Breast epithelium (tissue), 4 donors: Measurements from ENCODE around the gene GRM2. TPM values are rescaled to one million over a fixed set of nuclear protein-coding genes. Genes with fewer than 3 reads are reported as not detected.

Experiments used
- DNase-seq, 2 donors: peaks; one replicate each; pipeline ENCODE4 v3.0.0-alpha.2; 2019; ENCODE audit warnings: low spot score in 2 of 2
- H3K27ac ChIP-seq, 2 donors: fragments of 200-600 bp; sonication (generic) in 1 of 2; one replicate each; pipeline ENCODE4 v1.5.1; 2016 to 2019; ENCODE audit warnings: mild to moderate bottlenecking in 1 of 2
- H3K27me3 ChIP-seq, 2 donors: fragments of 200-600 bp; sonication (generic) in 1 of 2; one replicate each; pipeline versions ENCODE4 v1.5.1 to v1.6.0; 2017 to 2019; ENCODE audit warnings: control low read depth in 1 of 2, mild to moderate bottlenecking in 1 of 2
- H3K36me3 ChIP-seq: fragments of 200-600 bp; one replicate; pipeline ENCODE4 v1.5.1; 2019
- H3K4me1 ChIP-seq, 2 donors: fragments of 200-600 bp; sonication (generic); one replicate each; pipeline ENCODE4 v1.5.1; 2016 to 2019; ENCODE audit warnings: control low read depth in 1 of 2
- H3K4me3 ChIP-seq, 3 donors: fragments of 200-600 bp; sonication (generic); 1 replicate in 2 of 3; 2 replicates in 1 of 3; pipeline ENCODE4 v1.5.1; 2016 to 2019; ENCODE audit warnings: mild to moderate bottlenecking in 3 of 3, moderate library complexity in 2 of 3
- H3K9me3 ChIP-seq, 2 donors: fragments of 200-600 bp; sonication (generic) in 1 of 2; one replicate each; pipeline ENCODE4 v1.5.1; 2016 to 2019; ENCODE audit warnings: control low read depth in 1 of 2
- CTCF ChIP-seq, 3 donors: fragments of 450-650 bp; IDR thresholded peaks; one replicate each; pipeline ENCODE4 v1.5.1; 2016 to 2017; ENCODE audit warnings: antibody characterized with exemption in 3 of 3, mild to moderate bottlenecking in 3 of 3, moderate library complexity in 3 of 3
- POLR2A ChIP-seq: fragments of 450-650 bp; IDR thresholded peaks from one replicate; pipeline ENCODE4 v1.6.1; 2016; ENCODE audit warnings: antibody characterized with exemption, mild to moderate bottlenecking, moderate library complexity
- POLR2AphosphoS5 ChIP-seq, 3 donors: sonication (generic); formaldehyde crosslinking; IDR thresholded peaks; one replicate each; pipeline ENCODE4 v1.6.1; 2017; ENCODE audit warnings: antibody characterized with exemption in 3 of 3
- intact Hi-C: fragments of 100-400 bp; cut with DNase I; formaldehyde crosslinking; loops from one replicate; pipeline ENCODE4 v1.15.1; 2023; ENCODE audit warnings: low total_unique reads
- total RNA-seq, 3 donors: library from RNA; depleted of rRNA; stranded (reverse); fragments of >200 nt; gene quantifications; one replicate each; pipeline ENCODE4 v1.1.0, GENCODE V29; 2016

Gene GRM2
- total RNA-seq, 3 donors from 2014 or later: 1.3 TPM; not detected in 2

GRCh38 chr3:51673181-51673801 lies 33.6 kb upstream of the GRM2 start:
- no peak for DNase-seq
- Histone ChIP-seq H3K27me3 (no peaks in the 10 kb centered on the region), H3K4me1 (peaks cover 3 to 7% of the 10 kb centered on the region in 2 donors), H3K4me3 (no peak overlapping the region), H3K36me3 (no peaks in the 10 kb centered on the region), H3K27ac (peak overlapping the region in 1 of 2 donors; percentile 91), H3K9me3 (no peaks in the 10 kb centered on the region)
- intact Hi-C loops: no loop called here
- TF ChIP-seq CTCF (IDR thresholded peaks at IDR 0.05) (no peak), POLR2AphosphoS5 (IDR thresholded peaks at IDR 0.05) (no peak), POLR2A (no peak)

- no peak for DNase-seq
- Histone ChIP-seq H3K4me1 (peaks cover 3 to 7% of the 10 kb centered on the region in 2 donors), H3K36me3 (no peaks in the 10 kb centered on the region), H3K27ac (peak overlapping the region in 1 of 2 donors; percentile 91), H3K9me3 (no peaks in the 10 kb centered on the region), H3K27me3 (no peaks in the 10 kb centered on the region), H3K4me3 (no peak overlapping the region)
- intact Hi-C loops: no loop called here
- TF ChIP-seq POLR2A (no peak), CTCF (IDR thresholded peaks at IDR 0.05) (no peak), POLR2AphosphoS5 (IDR thresholded peaks at IDR 0.05) (no peak)
These were observed 32.8 kb upstream of the GRM2 start for GRCh38 chr3:51673802-51674654.

GRCh38 chr3:51675201-51675611 lies 31.7 kb upstream of the GRM2 start:
- Histone ChIP-seq H3K27ac (no peak overlapping the region), H3K36me3 (no peaks in the 10 kb centered on the region), H3K4me1 (peaks cover 0 to 3% of the 10 kb centered on the region in 2 donors), H3K4me3 (no peak overlapping the region), H3K9me3 (no peaks in the 10 kb centered on the region), H3K27me3 (no peaks in the 10 kb centered on the region)
- no peak for DNase-seq
- no peak for TF ChIP-seq POLR2A
- TF ChIP-seq POLR2AphosphoS5 (IDR thresholded peaks at IDR 0.05): no peak
- TF ChIP-seq CTCF (IDR thresholded peaks at IDR 0.05): no peak
- intact Hi-C loops: no loop called here

GRCh38 chr3:51676102-51676640 lies 30.7 kb upstream of the GRM2 start:
- no peaks in the 10 kb centered on the region for H3K27me3 ChIP-seq
- intact Hi-C loops: no loop called here
- no peaks in the 10 kb centered on the region for H3K9me3 ChIP-seq
- H3K36me3 ChIP-seq: no peaks in the 10 kb centered on the region
- no peak for DNase-seq
- H3K4me1 ChIP-seq: no peaks in the 10 kb centered on the region
- TF ChIP-seq POLR2AphosphoS5 (IDR thresholded peaks at IDR 0.05) (no peak), POLR2A (no peak)
- H3K27ac ChIP-seq: no peak overlapping the region
- H3K4me3 ChIP-seq: no peak overlapping the region

GRCh38 chr3:51677358-51677757 lies 29.5 kb upstream of the GRM2 start:
- intact Hi-C loops: no loop called here
- H3K27ac ChIP-seq: no peak overlapping the region

More at GRCh38 chr3:51677358-51677757, 29.5 kb upstream of the GRM2 start:
- DNase-seq: no peak
- Histone ChIP-seq H3K27me3 (no peaks in the 10 kb centered on the region), H3K4me1 (no peaks in the 10 kb centered on the region), H3K4me3 (no peak overlapping the region), H3K36me3 (no peaks in the 10 kb centered on the region), H3K9me3 (no peaks in the 10 kb centered on the region)
- TF ChIP-seq CTCF (IDR thresholded peaks at IDR 0.05) (no peak), POLR2AphosphoS5 (IDR thresholded peaks at IDR 0.05) (no peak), POLR2A (no peak)
